GM12873 (cell line): ENCODE data around the gene CD58.

ENCODE experiments used
- CTCF ChIP-seq: IDR thresholded peaks from 2 replicates; pipeline ENCODE4 v1.5.1; 2012; ENCODE audit warnings: low read depth, mild to moderate bottlenecking, moderate library complexity, low read length, control low read depth; ENCODE audit not compliant: insufficient read depth; ENCODE audit errors: missing control alignments

The CD58 gene

DNA sequence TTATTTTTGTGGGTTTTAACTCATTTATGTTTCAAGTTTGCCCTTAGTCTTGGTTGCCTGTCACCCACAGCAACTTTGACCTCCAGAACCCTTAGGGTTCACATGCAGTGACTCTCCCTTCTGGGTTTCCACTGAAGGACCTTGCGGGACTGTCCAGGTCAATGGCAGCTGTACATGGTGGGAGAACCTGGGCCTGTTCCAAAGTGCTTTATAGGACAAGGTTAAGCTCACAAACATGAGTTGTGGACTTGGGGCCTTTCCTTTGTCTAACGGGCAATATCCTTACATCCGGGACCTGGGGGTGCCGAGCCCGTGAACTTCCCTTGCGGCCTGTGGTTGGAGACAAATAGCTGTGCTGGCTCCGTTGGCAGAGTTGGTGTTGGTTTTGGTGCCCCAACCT is 77.8 kb downstream of the CD58 start:
- no peak for TF ChIP-seq CTCF

DNA sequence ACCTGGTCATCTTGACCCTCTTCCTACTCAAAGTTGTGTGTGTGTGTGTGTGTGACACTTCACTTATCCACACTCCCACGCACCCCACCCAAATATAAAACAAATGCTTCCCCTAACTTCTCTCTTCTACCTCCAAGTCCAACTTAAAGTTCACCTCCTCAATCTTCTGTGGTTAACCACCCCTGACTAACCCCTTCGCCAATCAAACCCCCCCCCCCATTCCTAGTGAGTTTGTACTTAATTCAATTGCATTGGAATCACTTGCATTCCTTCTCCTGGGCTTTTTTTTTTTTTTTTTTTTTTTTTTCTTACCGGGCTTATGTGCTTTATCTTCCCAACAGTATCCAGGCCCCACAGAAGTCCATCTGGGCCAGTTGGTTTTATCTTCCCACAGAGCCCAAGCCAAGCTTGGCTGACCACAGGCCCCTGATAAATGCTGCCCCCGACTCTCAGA is 78.4 kb downstream of the CD58 start:
- no peak for TF ChIP-seq CTCF

- no peak for TF ChIP-seq CTCF
Observed at GRCh38 chr1:116491700-116492357, 79.0 kb downstream of the CD58 start.

DNA sequence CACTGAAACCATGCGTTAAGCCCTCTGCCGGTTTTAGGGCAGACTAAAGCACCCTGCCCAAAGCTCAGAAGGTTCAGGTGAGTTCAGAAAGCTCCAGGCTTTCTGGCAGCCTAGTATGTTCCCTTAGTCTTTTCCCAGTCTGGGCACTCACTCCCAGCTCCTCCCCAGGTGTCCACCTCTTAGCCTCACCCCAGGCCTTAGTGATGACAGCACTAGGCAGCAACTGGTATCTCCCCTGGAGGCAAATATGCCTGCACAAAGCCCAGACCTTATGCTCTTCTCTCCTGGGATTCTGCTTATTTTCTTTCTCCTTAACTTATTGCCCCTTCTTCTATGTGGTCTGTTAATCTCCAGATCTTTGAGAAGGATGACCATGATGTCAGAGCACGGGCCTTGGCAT is 80.2 kb downstream of the CD58 start:
- no peak for TF ChIP-seq CTCF

- no peak for TF ChIP-seq CTCF
Observed at GRCh38 chr1:116489231-116489697, 81.6 kb downstream of the CD58 start.

GRCh38 chr1:116488071-116488470 is 82.8 kb downstream of the CD58 start:
- TF ChIP-seq CTCF, result no peak

DNA sequence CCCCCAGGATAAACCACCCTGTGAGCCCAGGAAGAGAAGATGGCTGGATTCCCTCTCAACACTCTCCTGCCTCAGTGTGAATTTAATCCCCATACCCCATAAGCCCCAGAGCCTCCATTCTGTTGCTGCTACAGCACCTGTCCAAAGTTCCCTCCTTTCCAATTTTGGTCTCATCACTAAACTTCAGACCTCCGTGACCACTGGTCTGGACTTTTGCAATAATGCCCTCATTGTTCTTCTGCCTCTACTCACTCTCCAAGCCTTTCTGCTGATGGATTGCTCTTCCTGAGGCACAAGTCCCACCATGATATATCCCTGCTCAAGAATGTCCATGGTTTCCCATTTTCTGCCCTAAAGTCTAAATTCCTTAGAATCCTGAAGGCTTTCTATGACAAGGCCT is 83.2 kb downstream of the CD58 start:
- no peak for TF ChIP-seq CTCF
